HG03045 (cell line): ENCODE results near the gene NDUFB2.
"Not testable (repeated sequence)": the region's sequence is repeated elsewhere in the genome, so short reads cannot be mapped to it uniquely, and the experiment has no call there.

Experiments used
- ATAC-seq: cut with Tn5 transposase; IDR thresholded peaks from one replicate; pipeline ENCODE4 v1.9.1; 2021; ENCODE audit warnings: mild to moderate bottlenecking, moderate library complexity; ENCODE audit not compliant: unreplicated experiment

Gene NDUFB2

GRCh38 chr7:140672382-140673062 is 24.0 kb upstream of the NDUFB2 start, which contains the start of gene ADCK2:
Gene ADCK2 (plus strand): TSS chr7:140672945. CDS start chr7:140673331, 386 bp downstream.
- peak; percentile 66 for ATAC-seq

- peak; percentile 56 for ATAC-seq
Measured at GRCh38 chr7:140673063-140673773, 23.3 kb upstream of the NDUFB2 start.

- no peak for ATAC-seq
Measured at GRCh38 chr7:140673774-140674155, 22.7 kb upstream of the NDUFB2 start.

- ATAC-seq, result no peak
Measured at GRCh38 chr7:140674356-140674800, 22.1 kb upstream of the NDUFB2 start.

- ATAC-seq, result no peak
Measured at GRCh38 chr7:140674899-140675701, 21.4 kb upstream of the NDUFB2 start.

GRCh38 chr7:140675726-140676125 is 20.8 kb upstream of the NDUFB2 start:
- ATAC-seq, result no peak

- ATAC-seq, result peak; percentile 29
Measured at GRCh38 chr7:140676306-140676705, 20.2 kb upstream of the NDUFB2 start.

GRCh38 chr7:140676956-140677355 is 19.6 kb upstream of the NDUFB2 start:
- not testable (repeated sequence) for ATAC-seq

- ATAC-seq, result no peak
Measured at GRCh38 chr7:140677496-140677895, 19.0 kb upstream of the NDUFB2 start.

- ATAC-seq, result no peak
Measured at GRCh38 chr7:140678081-140678815, 18.3 kb upstream of the NDUFB2 start.

GRCh38 chr7:140678816-140679130 is 17.7 kb upstream of the NDUFB2 start:
- ATAC-seq, result no peak

GRCh38 chr7:140679186-140679585 is 17.3 kb upstream of the NDUFB2 start:
- no peak for ATAC-seq

GRCh38 chr7:140680886-140681285 is 15.6 kb upstream of the NDUFB2 start:
- ATAC-seq, result no peak

GRCh38 chr7:140681766-140682165 is 14.7 kb upstream of the NDUFB2 start:
- no peak for ATAC-seq

GRCh38 chr7:140683657-140684056 is 12.9 kb upstream of the NDUFB2 start:
- ATAC-seq, result no peak

- ATAC-seq, result no peak
Measured at GRCh38 chr7:140684066-140684950, 12.2 kb upstream of the NDUFB2 start.

- ATAC-seq, result no peak
Measured at GRCh38 chr7:140685407-140686087, 11.0 kb upstream of the NDUFB2 start.

GRCh38 chr7:140686921-140687320 is 9.6 kb upstream of the NDUFB2 start:
- ATAC-seq, result no peak

- ATAC-seq, result no peak
Measured at GRCh38 chr7:140688341-140688740, 8.2 kb upstream of the NDUFB2 start.
